ENCODE data around the gene EFS.

DNA sequence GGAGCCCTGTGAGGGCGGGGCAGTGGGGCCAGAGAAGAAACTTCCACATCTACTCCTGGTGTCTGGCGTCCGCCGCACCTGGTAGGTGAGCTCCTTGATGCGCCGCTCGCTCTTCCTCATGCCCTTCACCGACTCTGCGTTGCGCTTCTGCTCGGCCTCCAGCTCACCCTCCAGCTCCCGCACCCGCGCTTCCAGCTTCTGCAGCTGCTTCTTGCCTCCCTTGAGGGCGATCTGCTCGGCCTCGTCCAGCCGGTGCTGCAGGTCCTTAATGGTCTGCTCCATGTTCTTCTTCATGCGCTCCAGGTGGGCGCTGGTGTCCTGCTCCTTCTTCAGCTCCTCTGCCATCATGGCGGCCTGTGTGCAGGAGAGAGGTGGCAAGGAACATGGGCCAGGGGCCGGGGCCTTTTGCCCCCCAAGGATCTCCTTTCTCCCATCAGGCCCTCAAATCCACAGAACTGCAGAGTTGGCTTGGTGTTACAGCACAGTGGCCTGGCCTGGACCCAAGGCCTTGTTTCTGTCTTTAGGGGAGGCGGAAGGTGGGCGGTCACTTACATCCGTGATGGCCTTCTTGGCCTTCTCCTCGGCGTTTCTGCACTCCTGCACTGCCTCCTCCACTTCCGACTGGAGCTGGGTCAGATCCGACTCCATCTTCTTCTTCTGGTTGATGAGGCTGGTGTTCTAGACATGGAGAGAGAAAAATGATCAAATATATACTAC, 19.6 kb upstream of the EFS start:
- TF ChIP-seq, protein P1, sequence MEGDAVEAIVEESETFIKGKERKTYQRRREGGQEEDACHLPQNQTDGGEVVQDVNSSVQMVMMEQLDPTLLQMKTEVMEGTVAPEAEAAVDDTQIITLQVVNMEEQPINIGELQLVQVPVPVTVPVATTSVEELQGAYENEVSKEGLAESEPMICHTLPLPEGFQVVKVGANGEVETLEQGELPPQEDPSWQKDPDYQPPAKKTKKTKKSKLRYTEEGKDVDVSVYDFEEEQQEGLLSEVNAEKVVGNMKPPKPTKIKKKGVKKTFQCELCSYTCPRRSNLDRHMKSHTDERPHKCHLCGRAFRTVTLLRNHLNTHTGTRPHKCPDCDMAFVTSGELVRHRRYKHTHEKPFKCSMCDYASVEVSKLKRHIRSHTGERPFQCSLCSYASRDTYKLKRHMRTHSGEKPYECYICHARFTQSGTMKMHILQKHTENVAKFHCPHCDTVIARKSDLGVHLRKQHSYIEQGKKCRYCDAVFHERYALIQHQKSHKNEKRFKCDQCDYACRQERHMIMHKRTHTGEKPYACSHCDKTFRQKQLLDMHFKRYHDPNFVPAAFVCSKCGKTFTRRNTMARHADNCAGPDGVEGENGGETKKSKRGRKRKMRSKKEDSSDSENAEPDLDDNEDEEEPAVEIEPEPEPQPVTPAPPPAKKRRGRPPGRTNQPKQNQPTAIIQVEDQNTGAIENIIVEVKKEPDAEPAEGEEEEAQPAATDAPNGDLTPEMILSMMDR (IDR thresholded peaks at IDR 0.05; ENCODE audit: low read length) = no peak
- TF ChIP-seq EZH2phosphoT487 (IDR thresholded peaks at IDR 0.05; ENCODE audit: low read length) (no peak), EZH2 (optimal IDR thresholded peaks at IDR 0.05; ENCODE audit: low read depth, low read length) (no peak)

Data from MM.1S (cell line).